Panc1 (cell line): Measurements from ENCODE around the gene VSTM2L. TPM values are rescaled to one million over a fixed set of nuclear protein-coding genes. Genes with fewer than 3 reads are reported as not detected.

Experiments used
- ATAC-seq: fragments of 200-7000 bp; cut with Tn5 transposase; 2 replicates; pipeline ENCODE4 v1.9.1; 2020; ENCODE audit warnings: mild to moderate bottlenecking, moderate library complexity
- BruUV-seq: library from RNA; stranded (reverse); fragments of 400-500 nt; replicated peaks from 2 replicates; lab custom pipeline; 2021; lab: Mats Ljungman, UMichigan
- CTCF ChIA-PET: fragments of 300-600 bp; sonication (Branson Sonifier 250); formaldehyde crosslinking; loops from one replicate; lab custom pipeline; 2022; ENCODE audit warnings: antibody characterized with exemption; lab: Charles Lee
- POLR2A ChIA-PET: fragments of 300-600 bp; sonication (Branson Sonifier 250); formaldehyde crosslinking; loops from one replicate; lab custom pipeline; 2022; ENCODE audit warnings: antibody characterized with exemption; lab: Charles Lee
- DNase-seq: peaks from one replicate; pipeline ENCODE4 v3.0.0-alpha.2; 2010; ENCODE audit warnings: low read depth, low spot score
- H3K27ac ChIP-seq: 2 replicates; pipeline ENCODE4 v1.5.1; 2011; ENCODE audit warnings: mild to moderate bottlenecking, low read length, inconsistent platforms
- H3K27me3 ChIP-seq: fragments of 200-500 bp; sonication (Bioruptor generic); 2 replicates; pipeline ENCODE4 v1.6.0; 2014; ENCODE audit warnings: low read length, inconsistent platforms; ENCODE audit not compliant: control insufficient read depth, insufficient read depth
- H3K36me3 ChIP-seq: fragments of 200-500 bp; sonication (Bioruptor generic); 2 replicates; pipeline ENCODE4 v1.5.1; 2014; ENCODE audit warnings: inconsistent platforms, mild to moderate bottlenecking, low read length, moderate library complexity; ENCODE audit not compliant: control insufficient read depth, insufficient read depth
- H3K4me1 ChIP-seq: 2 replicates; pipeline ENCODE4 v1.5.1; 2011; ENCODE audit warnings: inconsistent platforms, mild to moderate bottlenecking, low read length, moderate library complexity; ENCODE audit not compliant: control insufficient read depth, insufficient read depth
- H3K4me3 ChIP-seq, 2 experiments: 2 replicates each; pipeline ENCODE4 v1.5.1; 2011 to 2012; ENCODE audit warnings: low read depth in 2 of 2, low read length in 2 of 2, mild to moderate bottlenecking in 2 of 2, inconsistent platforms in 1 of 2, moderate library complexity in 1 of 2
- H3K9me3 ChIP-seq: fragments of 200-500 bp; sonication (Bioruptor generic); 2 replicates; pipeline ENCODE4 v1.5.1; 2014; ENCODE audit warnings: low read depth, mild to moderate bottlenecking, inconsistent platforms, low read length, moderate library complexity; ENCODE audit not compliant: control insufficient read depth, insufficient read depth
- CTCF ChIP-seq: fragments of 450-650 bp; IDR thresholded peaks from 2 replicates; pipeline ENCODE4 v1.5.1; 2017; ENCODE audit warnings: mild to moderate bottlenecking
- POLR2AphosphoS5 ChIP-seq: IDR thresholded peaks from 2 replicates; pipeline ENCODE4 v1.6.1; 2012; ENCODE audit warnings: mild to moderate bottlenecking, low read depth, low read length, moderate library complexity
- REST ChIP-seq, 2 experiments: IDR thresholded peaks; 2 replicates each; pipeline ENCODE4 v1.6.1; 2011 to 2012; ENCODE audit warnings: low read depth in 2 of 2, control low read depth in 1 of 2, low read length in 1 of 2, mild to moderate bottlenecking in 1 of 2, moderate library complexity in 1 of 2; ENCODE audit not compliant: insufficient read depth in 1 of 2
- SIN3A ChIP-seq: IDR thresholded peaks from 2 replicates; pipeline ENCODE4 v1.6.1; 2012; ENCODE audit warnings: low read depth, mild to moderate bottlenecking, low read length, moderate library complexity, borderline replicate concordance; ENCODE audit not compliant: insufficient read depth
- TCF7L2 ChIP-seq: IDR thresholded peaks from 2 replicates; pipeline ENCODE4 v1.6.1; 2011; ENCODE audit warnings: mild to moderate bottlenecking, low read depth, low read length, inconsistent platforms
- in situ Hi-C: cut with HindIII; loops from 2 replicates; pipeline ENCODE4 v1.10.0; 2016; ENCODE audit warnings: low sequenced_read_pairs, low pct_unique_long_range_greater_than_20kb
- intact Hi-C: fragments of 100-400 bp; cut with micrococcal nuclease; formaldehyde crosslinking; loops from one replicate; pipeline ENCODE4 v1.10.0; 2022; ENCODE audit not compliant: unreplicated experiment
- total RNA-seq: library from RNA; stranded (reverse); gene quantifications from one replicate; pipeline ENCODE4 v1.2.1, GENCODE V29; 2021; ENCODE audit not compliant: unreplicated experiment

The VSTM2L gene
- total RNA-seq, 1 experiment from 2014 or later, result 16.0 TPM

- Histone ChIP-seq H3K9me3 (no peaks in the 10 kb centered on the region), H3K27me3 (no peaks in the 10 kb centered on the region), H3K36me3 (no peaks in the 10 kb centered on the region), H3K4me1 (no peaks in the 10 kb centered on the region), H3K4me3 (no peak overlapping the region), H3K27ac (no peak overlapping the region)
- CTCF ChIA-PET, result no interaction called here
- BruUV-seq, result no TSS peak
- TF ChIP-seq REST (IDR thresholded peaks at IDR 0.05; ENCODE audit: insufficient read depth in 1 of 2, low read depth in 2 of 2, low read length in 1 of 2) (no peak), SIN3A (no peak), CTCF (no peak), POLR2AphosphoS5 (no peak), TCF7L2 (no peak)
- in situ Hi-C loops (no loop called here), intact Hi-C loops (no loop called here)
- DNase-seq (no peak), ATAC-seq (no peak)
- POLR2A ChIA-PET, result no interaction called here
These were observed 33.1 kb downstream of the VSTM2L start for GRCh38 chr20:37936041-37936440.

- no peaks in the 10 kb centered on the region for H3K36me3 ChIP-seq
- no peak overlapping the region for H3K27ac ChIP-seq
- intact Hi-C loops (no loop called here), in situ Hi-C loops (no loop called here)
- no peaks in the 10 kb centered on the region for H3K27me3 ChIP-seq
- no peaks in the 10 kb centered on the region for H3K9me3 ChIP-seq
- TF ChIP-seq POLR2AphosphoS5 (no peak), SIN3A (no peak), REST (IDR thresholded peaks at IDR 0.05; ENCODE audit: insufficient read depth in 1 of 2, low read depth in 2 of 2, low read length in 1 of 2) (no peak), CTCF (no peak), TCF7L2 (no peak)
- H3K4me3 ChIP-seq, result no peak overlapping the region
- no TSS peak for BruUV-seq
- ChIA-PET POLR2A (no interaction called here), CTCF (interaction anchor here (0.6 kb wide), 1 partner anchor 42 kb away, joined by 3 read pairs; no protein-coding TSS in a partner anchor)
- ATAC-seq (no peak), DNase-seq (no peak)
- no peaks in the 10 kb centered on the region for H3K4me1 ChIP-seq
These were observed 33.5 kb downstream of the VSTM2L start for GRCh38 chr20:37936451-37936850.
